GM03348 (cell line): ENCODE results near the gene NRXN3.
A peak's percentile ranks its signal among the peaks of the same experiment; 100 is the strongest.

Experiments used
- DNase-seq: peaks from one replicate; pipeline ENCODE4 v3.0.0; 2012; ENCODE audit warnings: low spot score

The NRXN3 gene

GRCh38 chr14:78638926-78639325 is 468.8 kb downstream of the NRXN3 start:
- no peak for DNase-seq

- DNase-seq = peak; percentile 4
Observed at GRCh38 chr14:78644824-78645559, 474.8 kb downstream of the NRXN3 start.

- DNase-seq = no peak
Observed at GRCh38 chr14:78652727-78653126, 482.6 kb downstream of the NRXN3 start.

- DNase-seq = no peak
Observed at GRCh38 chr14:78653173-78653572, 483.0 kb downstream of the NRXN3 start.

- no peak for DNase-seq
Observed at GRCh38 chr14:78657451-78657850, 487.3 kb downstream of the NRXN3 start.

- DNase-seq = no peak
Observed at GRCh38 chr14:78664841-78665240, 494.7 kb downstream of the NRXN3 start.

- no peak for DNase-seq
Observed at GRCh38 chr14:78666336-78667056, 496.3 kb downstream of the NRXN3 start.

- no peak for DNase-seq
Observed at GRCh38 chr14:78667141-78667540, 497.0 kb downstream of the NRXN3 start.

- no peak for DNase-seq
Observed at GRCh38 chr14:78673845-78674244, 503.7 kb downstream of the NRXN3 start.

GRCh38 chr14:78674820-78675219 is 504.6 kb downstream of the NRXN3 start:
- no peak for DNase-seq

GRCh38 chr14:78683206-78683605 is 513.0 kb downstream of the NRXN3 start:
- DNase-seq = no peak

GRCh38 chr14:78683981-78684380 is 513.8 kb downstream of the NRXN3 start:
- DNase-seq = no peak

GRCh38 chr14:78688503-78688902 is 518.3 kb downstream of the NRXN3 start:
- no peak for DNase-seq

GRCh38 chr14:78690836-78691235 is 520.7 kb downstream of the NRXN3 start:
- peak; percentile 29 for DNase-seq

GRCh38 chr14:78697341-78697740 is 527.2 kb downstream of the NRXN3 start:
- peak; percentile 48 for DNase-seq

- DNase-seq = no peak
Observed at GRCh38 chr14:78698991-78699390, 528.8 kb downstream of the NRXN3 start.

- DNase-seq = peak; percentile 20
Observed at GRCh38 chr14:78700236-78700635, 530.1 kb downstream of the NRXN3 start.

GRCh38 chr14:78701246-78701645 is 531.1 kb downstream of the NRXN3 start:
- peak; percentile 13 for DNase-seq

- no peak for DNase-seq
Observed at GRCh38 chr14:78704965-78705364, 534.8 kb downstream of the NRXN3 start.

- no peak for DNase-seq
Observed at GRCh38 chr14:78705989-78706388, 535.8 kb downstream of the NRXN3 start.

- no peak for DNase-seq
Observed at GRCh38 chr14:78709795-78710557, 539.8 kb downstream of the NRXN3 start.

GRCh38 chr14:78710963-78711362 is 540.8 kb downstream of the NRXN3 start:
- no peak for DNase-seq

GRCh38 chr14:78713716-78714115 is 543.5 kb downstream of the NRXN3 start:
- no peak for DNase-seq
